ENCODE measurements around the gene LRFN4.
A peak's percentile ranks its signal among the peaks of the same experiment; 100 is the strongest.

Gene LRFN4

GRCh38 chr11:66858939-66859685 is 2.2 kb downstream of the LRFN4 start:
- DNase-seq, result peak; percentile 36

GRCh38 chr11:66859686-66860448 is 3.0 kb downstream of the LRFN4 start:
- no peak for DNase-seq

GRCh38 chr11:66860449-66860831 is 3.6 kb downstream of the LRFN4 start:
- no peak for DNase-seq

GRCh38 chr11:66861038-66861773 is 4.3 kb downstream of the LRFN4 start:
- DNase-seq, result no peak

- DNase-seq, result no peak
Measured at GRCh38 chr11:66861774-66862558, 5.1 kb downstream of the LRFN4 start.

- no peak for DNase-seq
Measured at GRCh38 chr11:66862559-66863037, 5.7 kb downstream of the LRFN4 start.

DNA sequence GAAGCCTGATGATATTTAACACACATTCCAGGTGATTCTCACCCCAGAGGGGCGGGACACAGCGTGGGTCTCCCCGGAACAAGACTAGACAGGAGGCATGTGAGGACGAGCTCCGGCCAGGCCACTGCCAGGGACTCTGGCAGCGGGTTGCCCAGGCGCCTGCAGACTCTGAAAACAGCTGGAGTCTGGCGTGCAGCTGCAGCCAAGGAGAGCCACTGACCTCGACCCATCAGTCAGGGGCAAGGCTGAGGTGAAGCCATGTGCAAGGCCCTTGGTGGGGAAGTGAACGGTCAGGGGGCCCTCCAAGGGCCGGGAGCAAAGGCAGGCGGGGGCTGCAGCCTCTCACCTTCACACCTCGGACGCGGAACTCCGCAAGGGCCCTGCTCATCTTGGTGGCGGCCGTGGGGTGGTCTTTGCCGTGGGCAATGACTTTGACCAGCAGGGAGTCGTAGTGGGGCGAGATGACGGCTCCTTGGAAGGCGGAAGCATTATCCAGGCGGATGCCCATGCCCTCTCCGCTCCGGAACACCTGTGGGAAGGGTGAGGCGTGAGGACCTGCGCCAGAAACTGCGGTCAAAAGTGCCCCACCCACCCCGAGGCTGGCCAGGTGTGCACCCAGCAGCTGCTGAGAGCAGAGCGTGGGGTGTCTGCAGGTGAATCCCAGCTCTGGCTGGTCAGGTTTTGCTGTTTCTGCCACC is 6.7 kb downstream of the LRFN4 start:
- no peak for DNase-seq

DNA sequence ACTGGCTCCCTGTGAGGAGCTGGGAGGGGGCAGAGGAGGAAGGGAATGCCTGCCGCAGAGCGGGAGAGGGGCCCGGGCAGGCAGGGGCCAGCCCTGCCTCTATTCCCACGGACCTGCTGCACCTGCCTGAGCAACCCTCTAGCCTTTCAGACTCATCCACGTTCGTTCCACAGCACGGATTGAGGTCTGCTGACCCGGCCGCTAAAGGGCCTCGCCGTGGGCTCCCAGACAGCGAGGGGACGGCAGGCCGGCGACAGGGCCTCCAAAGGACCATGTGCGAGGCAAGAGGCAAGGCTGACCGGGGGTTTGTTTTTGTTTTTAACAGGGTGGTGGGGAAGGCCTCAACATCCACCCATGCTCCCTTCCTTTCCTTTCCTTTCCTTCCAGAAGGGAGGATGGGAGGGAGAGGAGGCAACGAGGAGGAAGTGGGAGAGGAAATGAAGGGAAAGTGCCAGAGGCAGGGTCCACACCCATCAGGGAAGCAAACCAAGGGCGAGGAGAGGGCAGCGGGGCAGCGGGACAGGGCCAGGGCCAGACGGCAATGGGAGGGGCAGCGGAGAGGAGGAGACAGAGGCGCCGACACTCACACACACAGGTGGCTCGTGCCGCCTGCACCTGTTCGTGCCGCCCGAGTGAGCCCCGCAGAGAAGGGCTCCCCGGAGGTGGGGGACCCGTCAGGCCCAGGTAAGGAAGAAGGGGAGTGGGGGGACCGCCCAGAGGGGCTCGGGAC is 7.5 kb downstream of the LRFN4 start:
- DNase-seq, result no peak

GRCh38 chr11:66864924-66865697 is 8.2 kb downstream of the LRFN4 start:
- peak; percentile 20 for DNase-seq

GRCh38 chr11:66866007-66866406 is 9.1 kb downstream of the LRFN4 start:
- no peak for DNase-seq

DNA sequence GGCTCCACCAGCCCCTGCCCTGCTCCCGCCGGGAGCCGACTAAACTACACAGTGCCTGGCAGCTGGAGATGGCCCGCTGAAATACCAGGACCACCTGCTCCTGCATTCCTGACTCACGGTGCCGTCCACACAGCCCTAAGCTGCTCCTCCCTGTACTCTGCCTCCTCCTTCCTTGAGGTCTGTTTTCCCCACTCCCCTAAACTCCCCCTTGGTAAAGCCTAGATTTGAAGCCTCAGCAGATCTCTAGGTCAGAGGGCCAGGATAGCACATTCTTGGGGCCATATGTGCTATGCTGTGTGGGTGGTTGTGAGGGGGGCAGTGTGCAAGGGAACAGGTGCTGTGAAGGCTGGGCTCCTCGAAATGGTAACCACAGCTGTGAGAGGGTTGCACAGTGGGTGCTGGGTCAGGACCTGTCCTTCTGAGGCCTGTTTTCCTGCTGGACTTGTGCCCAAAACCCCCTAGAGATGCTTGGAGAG is 9.7 kb downstream of the LRFN4 start:
- no peak for DNase-seq

GRCh38 chr11:66867425-66868040 is 10.7 kb downstream of the LRFN4 start:
- no peak for DNase-seq

DNA sequence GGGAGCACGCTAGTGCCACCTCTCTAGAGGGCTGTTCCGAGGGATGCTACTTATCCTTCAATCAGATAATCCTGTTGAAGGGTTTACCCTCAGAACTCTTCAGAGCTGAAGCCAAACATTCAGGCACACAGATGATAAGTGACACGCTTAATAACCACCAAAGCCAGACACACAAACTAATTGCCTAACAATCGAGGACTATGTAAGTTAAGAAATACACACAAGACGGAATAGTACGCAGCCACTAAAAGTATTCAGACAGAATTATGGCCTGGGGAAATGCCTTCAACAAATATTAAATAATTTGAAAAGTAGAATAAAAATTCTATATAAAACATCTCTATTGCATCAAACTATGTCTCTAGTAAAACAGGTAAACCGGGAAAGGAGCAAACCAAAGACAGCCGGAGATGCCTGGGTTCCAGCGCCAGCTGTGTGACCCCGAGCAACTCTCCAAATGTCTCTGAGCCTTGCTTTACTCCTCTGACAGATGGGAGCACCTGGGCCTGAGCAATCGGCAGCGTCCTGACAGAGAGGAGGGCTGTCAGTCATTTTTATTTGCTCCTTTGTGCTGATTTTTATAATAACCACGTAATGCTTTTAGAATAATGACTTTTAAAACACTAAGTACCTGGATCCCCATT is 11.3 kb downstream of the LRFN4 start:
- DNase-seq, result no peak

- peak; percentile 84 for DNase-seq
Measured at GRCh38 chr11:66868726-66869566, 12.1 kb downstream of the LRFN4 start.

GRCh38 chr11:66869567-66869870 is 12.7 kb downstream of the LRFN4 start:
- DNase-seq, result no peak

GRCh38 chr11:66870131-66870530 is 13.3 kb downstream of the LRFN4 start:
- DNase-seq, result no peak

GRCh38 chr11:66870616-66871520 is 14.0 kb downstream of the LRFN4 start:
- no peak for DNase-seq

DNA sequence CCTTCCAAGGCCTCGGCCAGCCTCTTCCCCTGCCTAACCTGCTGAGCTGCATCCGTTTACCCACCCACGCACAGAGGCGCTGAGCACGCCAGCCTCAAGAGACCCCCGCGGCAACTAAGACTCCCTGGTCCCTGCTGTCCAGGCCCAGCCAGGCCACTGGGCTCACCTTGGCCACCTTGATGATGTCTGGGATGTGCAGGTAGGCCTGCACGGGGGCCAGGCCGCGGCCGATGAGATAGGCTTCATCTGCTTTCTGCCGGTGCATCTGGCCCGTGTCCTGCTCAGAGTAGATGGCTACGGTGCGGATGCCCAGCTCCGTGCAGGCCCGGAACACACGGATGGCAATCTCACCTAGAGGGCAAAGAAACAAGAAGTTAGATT is 14.6 kb downstream of the LRFN4 start:
- no peak for DNase-seq

Measured in NCI-H526 treated with DMSO at 0.1 percent for 48 hours (cell line).